ENCODE results near the gene SLC37A1.

Gene SLC37A1

DNA sequence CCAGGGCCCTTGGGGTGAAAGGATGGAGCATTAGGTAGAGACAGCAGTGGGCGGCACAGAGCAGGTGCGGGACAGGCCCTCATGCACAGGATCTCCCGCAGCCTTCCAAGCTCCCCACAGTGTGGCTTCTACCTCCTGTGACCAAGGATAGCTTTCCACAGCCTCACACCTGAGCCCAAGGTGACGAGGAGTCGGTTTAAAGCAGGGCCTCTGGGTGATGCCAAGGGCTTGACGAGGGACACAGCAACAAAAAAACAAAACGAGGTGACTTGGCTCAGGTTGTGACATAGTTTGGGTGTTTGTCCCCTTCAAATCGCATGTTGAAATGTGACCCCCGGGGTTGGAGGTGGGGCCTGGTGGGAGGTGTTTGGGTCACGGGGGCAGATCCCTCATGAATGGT, 32.9 kb upstream of the SLC37A1 start:
- no peak for DNase-seq

- DNase-seq: no peak
These were observed 32.5 kb upstream of the SLC37A1 start for GRCh38 chr21:42481169-42481568.

DNA sequence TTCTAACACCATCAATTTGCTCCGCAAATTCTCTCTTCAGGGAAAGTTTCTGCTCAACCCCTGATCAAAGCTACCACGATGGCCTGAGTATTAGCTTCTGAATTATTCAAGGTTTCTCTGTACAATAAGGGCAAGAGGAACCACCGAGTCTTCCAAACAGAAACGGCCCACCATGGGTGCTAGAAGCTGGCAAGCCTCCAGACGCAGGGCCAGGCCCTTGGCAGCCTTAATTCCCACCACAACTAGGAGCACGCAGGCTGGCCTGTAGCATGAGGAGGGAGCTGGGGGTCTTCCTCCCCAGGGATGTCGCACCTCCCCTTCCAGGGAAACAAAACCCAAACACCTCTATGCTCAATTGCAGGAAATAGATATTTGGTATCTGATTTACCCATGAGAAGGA, 28.7 kb upstream of the SLC37A1 start:
- no peak for DNase-seq

DNA sequence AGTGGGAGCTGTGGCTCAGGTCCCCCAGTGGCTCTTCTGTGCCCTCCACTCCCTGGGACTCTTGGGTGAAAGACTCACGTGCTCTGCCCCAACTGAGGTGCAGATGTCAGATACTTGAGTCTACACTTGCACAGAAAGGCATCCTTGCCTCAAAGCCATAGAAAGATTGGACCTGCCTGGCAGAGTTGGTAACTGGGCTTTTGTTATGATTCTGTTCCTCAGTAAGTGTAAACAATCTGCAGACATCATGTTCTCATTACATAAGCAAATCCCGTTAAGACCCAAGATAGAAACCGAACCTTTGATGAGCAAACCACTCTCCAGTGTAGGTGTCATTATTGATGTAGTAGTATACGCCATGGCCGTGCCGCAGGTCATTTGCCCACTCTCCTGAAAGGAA, 27.6 kb upstream of the SLC37A1 start:
- DNase-seq: no peak

- DNase-seq: no peak
These were observed 27.1 kb upstream of the SLC37A1 start for GRCh38 chr21:42486531-42486930.

GRCh38 chr21:42489006-42489563, 24.6 kb upstream of the SLC37A1 start:
- DNase-seq: no peak

DNA sequence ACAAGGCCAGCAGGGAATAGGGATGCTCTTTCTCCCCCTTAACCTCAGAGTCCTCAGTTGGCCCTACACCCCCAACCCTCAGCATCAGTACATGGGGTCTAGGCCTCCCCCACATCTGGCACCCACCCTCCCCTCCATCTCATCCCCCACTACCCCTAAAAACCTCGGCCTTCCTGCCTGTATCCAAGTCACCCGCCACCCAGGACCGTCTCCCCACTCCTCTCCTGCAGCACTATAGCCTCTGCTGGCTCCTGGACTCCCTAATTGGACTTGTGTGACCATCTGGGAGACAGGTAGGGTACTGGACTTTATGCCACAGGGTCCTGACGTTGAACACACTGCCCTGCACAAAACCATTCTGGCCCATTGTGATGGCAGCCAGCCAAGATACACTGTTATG, 23.7 kb upstream of the SLC37A1 start:
- no peak for DNase-seq

GRCh38 chr21:42490720-42491119, 22.9 kb upstream of the SLC37A1 start:
- DNase-seq: no peak

DNA sequence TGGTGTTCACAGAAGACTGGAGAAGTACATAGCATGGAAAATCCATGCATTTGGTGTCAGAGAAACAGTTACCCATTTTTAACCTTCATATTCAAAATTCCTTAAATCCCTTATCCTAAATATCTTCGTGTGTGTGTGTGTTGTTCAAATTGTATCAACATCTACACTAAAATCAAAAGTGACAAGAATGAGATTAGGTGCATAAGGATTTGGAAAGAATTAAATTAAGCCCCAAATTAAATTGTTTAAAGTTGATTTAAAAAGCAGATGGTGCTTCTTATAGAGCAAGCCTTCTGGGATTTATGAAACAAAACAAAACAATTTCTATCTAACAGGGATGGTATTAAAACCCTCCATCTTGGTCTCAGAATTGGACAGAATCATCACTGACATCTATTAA, 22.3 kb upstream of the SLC37A1 start:
- no peak for DNase-seq

DNA sequence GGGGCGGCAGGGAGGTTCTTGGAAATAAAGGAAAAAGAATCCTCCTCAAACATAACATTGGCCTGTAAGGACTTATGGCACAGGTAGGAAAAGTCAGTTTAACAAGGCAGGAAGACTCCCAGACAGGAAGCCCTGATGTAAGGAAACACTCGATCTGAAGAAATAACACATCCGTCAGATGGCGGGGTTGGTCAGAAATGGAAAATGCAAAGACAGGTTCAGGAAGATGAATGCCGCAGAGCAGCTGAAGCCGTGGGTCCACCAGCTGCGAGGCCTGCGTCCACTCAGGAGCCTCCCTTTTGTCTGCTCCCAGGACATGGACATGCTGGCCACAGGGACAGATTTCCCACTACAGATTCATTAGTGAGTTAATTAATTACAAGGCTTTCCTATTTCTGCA, 21.5 kb upstream of the SLC37A1 start:
- DNase-seq: no peak

DNA sequence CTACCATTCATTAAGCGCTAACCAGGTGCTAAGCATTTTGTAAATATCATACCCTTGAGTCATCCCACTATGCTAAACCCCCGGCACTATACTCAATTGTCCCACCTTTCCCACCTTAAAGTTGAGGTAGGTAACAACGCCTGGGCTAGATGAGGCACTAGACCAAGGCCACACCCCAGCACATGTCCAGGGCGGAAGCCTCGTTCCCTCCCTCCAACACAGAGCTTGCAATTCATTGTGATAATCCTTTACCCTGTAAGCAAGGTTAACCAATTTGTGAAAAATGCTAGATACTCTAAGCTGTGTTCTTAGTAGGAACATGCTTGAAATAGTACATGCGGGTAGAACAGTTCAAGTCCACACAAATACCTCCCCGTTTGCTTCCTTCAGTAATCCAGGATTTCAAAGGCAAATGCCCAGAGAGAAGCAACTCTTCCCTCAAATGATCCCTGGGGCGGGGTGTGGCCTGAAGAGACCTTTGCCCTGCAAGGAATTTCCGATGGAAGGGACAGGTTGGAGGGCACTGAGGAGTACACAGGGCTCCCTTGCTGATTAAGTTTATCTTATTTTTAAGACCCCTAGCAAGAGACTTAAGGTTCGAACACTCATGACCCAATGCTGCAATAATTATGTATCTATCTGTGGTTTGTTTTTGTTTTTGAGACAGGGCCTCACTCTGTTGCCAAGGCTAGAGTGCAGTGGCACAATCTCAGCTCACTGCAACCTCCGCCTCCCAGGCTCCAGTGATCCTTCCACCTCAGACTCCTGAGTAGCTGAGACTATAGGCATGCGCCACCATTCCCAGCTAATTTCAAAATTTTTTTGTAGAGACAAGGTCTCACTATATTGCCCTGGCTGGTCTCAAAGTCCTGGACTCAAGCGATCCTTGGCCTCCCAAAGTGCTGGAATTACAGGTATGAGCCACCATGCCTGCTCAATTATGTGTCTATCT, 20.3 kb upstream of the SLC37A1 start:
- DNase-seq: no peak

DNA sequence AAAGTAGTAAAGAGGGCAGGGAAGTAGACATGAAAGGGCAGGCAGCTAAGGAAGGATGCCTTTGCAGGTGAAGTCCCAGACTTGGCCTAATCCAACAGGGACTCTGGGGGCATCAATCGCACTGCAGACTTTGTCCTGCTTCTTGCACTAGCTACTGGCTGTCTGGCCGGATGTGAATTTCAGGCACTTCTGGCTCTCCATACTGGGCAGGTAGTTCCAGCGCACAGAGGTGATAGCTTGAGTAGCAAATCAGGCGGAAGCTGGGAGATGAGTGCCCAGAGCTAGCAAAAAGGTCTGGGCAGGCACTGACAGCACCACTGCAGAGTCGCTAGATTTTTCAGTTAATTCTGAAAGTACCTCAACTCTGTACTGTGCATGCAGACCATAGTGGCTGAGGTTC, 18.6 kb upstream of the SLC37A1 start:
- DNase-seq: no peak

GRCh38 chr21:42495765-42496119, 17.9 kb upstream of the SLC37A1 start:
- DNase-seq: no peak

GRCh38 chr21:42496120-42496838, 17.4 kb upstream of the SLC37A1 start, which contains the start of gene RSPH1:
Gene RSPH1 (minus strand): TSS chr21:42496224. CDS start chr21:42496186, 38 bp downstream.
- peak; percentile 95 for DNase-seq

- DNase-seq: no peak
These were observed 16.8 kb upstream of the SLC37A1 start for GRCh38 chr21:42496839-42497202.

- no peak for DNase-seq
These were observed 15.6 kb upstream of the SLC37A1 start for GRCh38 chr21:42498012-42498411.

GRCh38 chr21:42499444-42500112, 14.1 kb upstream of the SLC37A1 start:
- DNase-seq: no peak

- no peak for DNase-seq
These were observed 13.4 kb upstream of the SLC37A1 start for GRCh38 chr21:42500225-42500624.

DNA sequence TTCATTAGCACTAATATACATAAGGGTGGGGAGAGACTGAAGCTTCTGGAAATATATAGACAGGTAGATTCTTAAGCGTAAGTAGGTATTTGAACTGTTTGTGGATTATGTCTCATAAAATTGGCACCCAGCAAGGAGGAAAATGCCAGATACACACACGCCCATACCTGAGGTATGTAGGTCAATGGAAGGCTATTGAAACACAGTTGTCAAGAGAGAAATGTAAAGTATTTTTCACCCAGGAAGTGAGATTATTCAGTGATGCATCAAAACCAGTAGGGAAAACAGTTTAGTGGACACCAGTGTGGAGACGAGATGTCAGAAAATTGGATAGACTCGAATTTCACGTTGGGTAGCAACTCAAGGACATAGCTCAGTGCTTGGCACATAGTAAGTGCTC, 12.9 kb upstream of the SLC37A1 start:
- DNase-seq: no peak

DNA sequence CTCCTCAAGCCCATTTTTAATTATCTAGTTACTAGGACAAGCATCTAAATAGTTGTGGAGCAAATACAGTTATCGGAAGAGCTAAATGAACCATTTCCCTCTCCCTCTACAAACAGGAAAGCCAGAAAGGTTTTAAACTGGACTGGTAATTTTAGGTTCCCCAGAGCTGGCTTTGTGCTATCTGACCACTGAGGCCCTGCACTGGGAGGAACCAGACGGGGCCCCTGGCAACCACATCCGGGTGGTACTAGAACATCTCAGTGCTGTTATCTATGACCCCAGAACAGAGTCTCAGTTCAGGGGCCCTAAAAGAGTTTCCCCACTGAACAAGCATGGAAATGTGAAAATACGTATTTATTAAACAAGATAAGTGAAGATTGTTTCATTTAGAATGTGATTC, 9.9 kb upstream of the SLC37A1 start:
- no peak for DNase-seq

DNA sequence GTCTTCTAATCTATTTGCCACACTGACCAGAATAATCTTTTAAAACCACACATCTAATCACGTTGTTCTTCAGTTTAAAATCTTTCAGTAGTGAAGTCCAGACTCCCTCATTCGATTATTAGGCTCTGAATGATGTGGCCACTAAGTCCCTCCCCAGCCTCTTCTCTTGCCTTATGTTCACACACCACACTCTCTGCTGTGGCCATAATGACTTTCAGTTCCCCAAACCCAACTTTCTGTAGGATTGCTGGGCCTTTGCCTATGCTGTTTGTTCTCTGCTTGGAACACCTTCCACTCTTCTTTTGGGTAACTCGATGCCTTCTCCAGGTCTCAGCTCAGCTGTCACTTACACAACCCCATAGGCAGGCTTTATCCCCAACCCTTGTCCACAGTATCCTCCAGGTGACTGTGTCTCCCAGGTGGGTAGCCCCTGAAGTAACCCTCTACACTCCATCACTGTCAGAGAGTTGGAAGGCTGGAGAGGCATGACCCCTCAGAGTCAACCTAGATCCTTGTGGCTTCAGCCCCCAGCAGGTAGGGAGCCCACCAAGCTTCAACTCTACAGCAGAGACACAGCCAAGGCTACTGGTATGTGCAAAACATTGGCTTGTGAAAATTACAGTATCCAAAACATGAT, 8.4 kb upstream of the SLC37A1 start:
- DNase-seq: no peak

- no peak for DNase-seq
These were observed 6.2 kb upstream of the SLC37A1 start for GRCh38 chr21:42507418-42507817.

DNA sequence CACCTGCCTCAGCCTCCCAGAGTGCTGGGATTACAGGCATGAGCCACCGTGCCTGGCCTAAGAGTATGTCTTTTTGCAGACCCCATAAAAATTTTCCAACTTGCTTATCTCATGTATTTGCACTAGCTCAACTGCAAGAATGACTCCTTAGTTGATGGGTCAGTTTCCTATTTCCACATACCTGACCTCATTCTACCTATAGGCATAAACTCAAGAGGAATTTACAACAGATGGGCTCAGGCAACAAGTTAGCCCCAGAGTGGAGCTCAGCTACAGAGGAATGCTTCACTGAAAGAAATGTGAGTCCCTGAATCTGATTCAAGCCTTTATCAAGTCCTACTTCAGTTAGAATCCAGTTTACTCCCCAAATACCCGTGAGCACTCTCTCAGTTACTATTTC, 5.3 kb upstream of the SLC37A1 start:
- no peak for DNase-seq

Data from NCI-H2029 treated with DMSO at 0.1 percent for 48 hours (cell line).